T1000 (cell line): Measurements from ENCODE around the gene WNT3A.

ENCODE experiments used
- DNase-seq: peaks from one replicate; lab custom pipeline; 2025; ENCODE audit warnings: mixed read lengths; lab: John Stamatoyannopoulos, UW

The WNT3A gene

GRCh38 chr1:228070173-228070572 is 63.4 kb downstream of the WNT3A start:
- DNase-seq: no peak

- DNase-seq: no peak
Observed at GRCh38 chr1:228070851-228071250, 64.1 kb downstream of the WNT3A start.

GRCh38 chr1:228071839-228072657 is 65.2 kb downstream of the WNT3A start:
- no peak for DNase-seq

GRCh38 chr1:228072658-228073043 is 65.9 kb downstream of the WNT3A start:
- no peak for DNase-seq

GRCh38 chr1:228073061-228073856 is 66.5 kb downstream of the WNT3A start:
- no peak for DNase-seq

- no peak for DNase-seq
Observed at GRCh38 chr1:228073857-228074545, 67.2 kb downstream of the WNT3A start.

- no peak for DNase-seq
Observed at GRCh38 chr1:228074954-228075730, 68.3 kb downstream of the WNT3A start.

- no peak for DNase-seq
Observed at GRCh38 chr1:228075801-228076271, 69.0 kb downstream of the WNT3A start.

GRCh38 chr1:228076796-228077430 is 70.1 kb downstream of the WNT3A start:
- no peak for DNase-seq

- no peak for DNase-seq
Observed at GRCh38 chr1:228077565-228078330, 71.0 kb downstream of the WNT3A start.

- DNase-seq: no peak
Observed at GRCh38 chr1:228079013-228079412, 72.2 kb downstream of the WNT3A start.

- DNase-seq: no peak
Observed at GRCh38 chr1:228079601-228080263, 72.9 kb downstream of the WNT3A start.

GRCh38 chr1:228081144-228081543 is 74.3 kb downstream of the WNT3A start:
- no peak for DNase-seq

- DNase-seq: no peak
Observed at GRCh38 chr1:228081578-228082213, 74.9 kb downstream of the WNT3A start.

- DNase-seq: peak; percentile 93
Observed at GRCh38 chr1:228082214-228082917, 75.6 kb downstream of the WNT3A start, which contains the start of gene ARF1. Gene ARF1, plus strand, starts transcription at chr1:228082708. Its CDS starts 14,407 bp downstream, at chr1:228097115.

- no peak for DNase-seq
Observed at GRCh38 chr1:228082918-228083870, 76.4 kb downstream of the WNT3A start.

- DNase-seq: no peak
Observed at GRCh38 chr1:228083871-228084278, 77.1 kb downstream of the WNT3A start.
